Measurements from ENCODE around the gene PNCK.

Gene PNCK

GRCh38 chrX:153668423-153669173, 5.0 kb downstream of the PNCK start:
- H3K4me3 ChIP-seq (ENCODE audit: low read depth, low read length) = no peak overlapping the region
- DNase-seq (ENCODE audit: low read depth) = no peak

- DNase-seq (ENCODE audit: low read depth) = peak; percentile 19
- H3K4me3 ChIP-seq (ENCODE audit: low read depth, low read length) = peak overlapping the region; percentile 12
Observed at GRCh38 chrX:153667956-153668396, 5.6 kb downstream of the PNCK start.

GRCh38 chrX:153667281-153667955, 6.2 kb downstream of the PNCK start:
- peak overlapping the region; percentile 12 for H3K4me3 ChIP-seq (ENCODE audit: low read depth, low read length)
- no peak for DNase-seq (ENCODE audit: low read depth)

- no peak overlapping the region for H3K4me3 ChIP-seq (ENCODE audit: low read depth, low read length)
- DNase-seq (ENCODE audit: low read depth) = no peak
Observed at GRCh38 chrX:153665726-153666306, 7.8 kb downstream of the PNCK start.

DNA sequence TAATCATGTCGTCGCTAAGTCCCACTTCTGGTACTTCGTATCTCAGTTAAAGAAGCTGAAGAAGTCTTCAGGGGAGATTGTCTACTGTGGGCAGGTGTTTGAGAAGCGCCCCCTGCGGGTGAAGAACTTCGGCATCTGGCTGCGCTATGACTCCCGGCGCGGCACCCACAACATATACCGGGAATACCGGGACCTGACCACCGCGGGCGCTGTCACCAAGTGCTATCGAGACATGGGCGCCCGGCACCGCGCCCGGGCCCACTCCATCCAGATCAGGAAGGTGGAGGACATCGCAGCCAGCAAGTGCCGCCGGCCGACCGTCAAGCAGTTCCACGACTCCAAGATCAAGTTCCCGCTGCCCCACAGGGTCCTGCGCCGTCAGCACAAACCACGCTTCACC, 11.3 kb downstream of the PNCK start:
- H3K4me3 ChIP-seq (ENCODE audit: low read depth, low read length) = no peak overlapping the region
- no peak for DNase-seq (ENCODE audit: low read depth)

GRCh38 chrX:153659268-153659667, 14.3 kb downstream of the PNCK start:
- no peak overlapping the region for H3K4me3 ChIP-seq (ENCODE audit: low read depth, low read length)
- no peak for DNase-seq (ENCODE audit: low read depth)

DNA sequence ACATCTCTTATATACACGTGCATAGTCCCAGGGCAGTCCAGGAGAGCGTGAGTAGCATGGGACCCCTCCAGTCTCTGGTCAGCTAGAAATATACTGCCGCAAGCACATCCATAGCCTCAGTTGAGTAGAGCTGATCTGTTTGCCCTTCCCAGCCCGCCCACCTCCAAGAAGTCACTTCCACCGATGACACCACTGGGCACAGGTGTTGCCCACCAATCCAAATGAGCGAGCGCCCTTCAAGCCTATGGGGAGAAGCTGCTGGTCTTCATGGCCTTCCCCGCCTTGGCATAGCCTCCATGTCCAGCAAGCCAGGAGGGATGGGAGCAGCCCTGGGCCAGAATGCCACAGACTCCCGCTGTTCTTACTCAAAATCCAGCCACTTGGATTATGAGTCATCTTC, 16.5 kb downstream of the PNCK start:
- no peak for DNase-seq (ENCODE audit: low read depth)
- H3K4me3 ChIP-seq (ENCODE audit: low read depth, low read length) = no peak overlapping the region

DNA sequence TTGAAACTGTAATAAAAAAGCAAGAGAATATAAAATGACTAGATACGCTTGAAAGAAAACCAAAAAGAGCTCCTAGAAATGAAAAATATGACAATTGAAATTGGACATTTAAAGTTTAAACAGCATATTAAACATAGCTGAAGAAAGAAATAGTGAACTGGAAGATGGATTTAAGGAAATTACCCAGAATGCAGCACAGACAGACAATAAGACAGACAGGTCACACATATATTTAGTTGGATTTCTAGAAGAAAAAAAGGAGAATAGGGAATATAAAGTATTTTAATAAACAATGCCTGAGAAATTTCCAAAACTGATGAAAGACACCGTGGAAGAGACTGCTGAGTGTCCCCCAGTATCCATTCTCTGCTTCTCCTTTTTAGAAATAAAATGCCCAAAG, 20.1 kb downstream of the PNCK start:
- no peak overlapping the region for H3K4me3 ChIP-seq (ENCODE audit: low read depth, low read length)
- DNase-seq (ENCODE audit: low read depth) = no peak

GRCh38 chrX:153651540-153652079, 22.0 kb downstream of the PNCK start:
- DNase-seq (ENCODE audit: low read depth) = no peak
- no peak overlapping the region for H3K4me3 ChIP-seq (ENCODE audit: low read depth, low read length)

DNA sequence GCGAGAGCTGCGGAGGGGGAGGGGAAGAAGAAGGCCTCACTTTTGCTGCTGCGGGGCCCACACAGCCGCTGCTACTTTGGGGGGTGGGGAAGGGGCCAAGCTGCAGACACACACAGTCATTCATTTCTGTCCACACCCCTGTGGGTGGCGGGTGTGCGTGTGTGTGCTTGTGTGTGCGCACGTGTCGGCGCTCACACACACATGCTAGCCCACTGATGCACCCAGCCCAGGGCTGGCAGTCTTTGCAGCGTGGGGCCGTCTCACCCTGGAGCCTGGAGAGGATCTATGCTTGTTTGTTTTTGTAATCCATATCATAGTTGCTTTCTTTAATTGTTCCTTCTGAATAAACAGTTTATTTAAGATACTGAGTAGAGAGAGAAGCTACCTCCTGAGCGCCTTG, 22.7 kb downstream of the PNCK start:
- DNase-seq (ENCODE audit: low read depth) = no peak
- H3K4me3 ChIP-seq (ENCODE audit: low read depth, low read length) = no peak overlapping the region

DNA sequence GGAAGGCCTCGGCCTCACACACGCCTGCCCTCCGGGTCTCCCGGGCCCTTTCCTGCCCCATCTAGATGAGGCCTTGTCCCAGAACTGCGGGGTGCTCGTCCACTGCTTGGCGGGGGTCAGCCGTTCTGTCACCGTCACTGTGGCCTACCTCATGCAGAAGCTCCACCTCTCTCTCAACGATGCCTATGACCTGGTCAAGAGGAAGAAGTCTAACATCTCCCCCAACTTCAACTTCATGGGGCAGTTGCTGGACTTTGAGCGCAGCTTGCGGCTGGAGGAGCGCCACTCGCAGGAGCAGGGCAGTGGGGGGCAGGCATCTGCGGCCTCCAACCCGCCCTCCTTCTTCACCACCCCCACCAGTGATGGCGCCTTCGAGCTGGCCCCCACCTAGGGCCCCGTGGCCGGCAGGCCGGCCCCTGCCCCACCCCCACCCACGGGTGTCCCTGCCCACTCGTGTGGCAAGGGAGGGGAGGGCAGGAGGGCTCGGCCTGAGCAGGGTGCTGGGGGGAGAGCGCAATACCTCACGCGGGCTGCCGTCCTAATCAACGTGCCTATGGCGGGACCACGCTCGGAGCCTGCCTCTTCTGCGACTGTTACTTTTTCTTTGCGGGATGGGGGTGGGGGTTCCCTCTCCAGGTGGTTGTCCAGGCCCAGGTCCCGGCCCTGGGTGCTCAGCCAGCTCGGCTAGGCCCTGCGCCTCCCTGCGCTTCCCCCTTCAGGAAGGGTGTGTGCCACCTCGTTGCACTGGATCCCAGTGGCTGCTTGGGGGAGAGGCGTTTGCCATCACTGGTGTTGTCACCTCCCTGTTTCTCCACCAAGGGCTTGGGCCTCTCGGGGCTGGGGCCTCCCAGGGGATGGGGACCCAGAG, 23.5 kb downstream of the PNCK start:
- no peak overlapping the region for H3K4me3 ChIP-seq (ENCODE audit: low read depth, low read length)
- DNase-seq (ENCODE audit: low read depth) = no peak

- no peak for DNase-seq (ENCODE audit: low read depth)
- H3K4me3 ChIP-seq (ENCODE audit: low read depth, low read length) = no peak overlapping the region
Observed at GRCh38 chrX:153649178-153649914, 24.3 kb downstream of the PNCK start.

GRCh38 chrX:153648358-153649177, 25.0 kb downstream of the PNCK start:
- no peak overlapping the region for H3K4me3 ChIP-seq (ENCODE audit: low read depth, low read length)
- no peak for DNase-seq (ENCODE audit: low read depth)

- DNase-seq (ENCODE audit: low read depth) = no peak
- no peak overlapping the region for H3K4me3 ChIP-seq (ENCODE audit: low read depth, low read length)
Observed at GRCh38 chrX:153647461-153648357, 25.9 kb downstream of the PNCK start.

DNA sequence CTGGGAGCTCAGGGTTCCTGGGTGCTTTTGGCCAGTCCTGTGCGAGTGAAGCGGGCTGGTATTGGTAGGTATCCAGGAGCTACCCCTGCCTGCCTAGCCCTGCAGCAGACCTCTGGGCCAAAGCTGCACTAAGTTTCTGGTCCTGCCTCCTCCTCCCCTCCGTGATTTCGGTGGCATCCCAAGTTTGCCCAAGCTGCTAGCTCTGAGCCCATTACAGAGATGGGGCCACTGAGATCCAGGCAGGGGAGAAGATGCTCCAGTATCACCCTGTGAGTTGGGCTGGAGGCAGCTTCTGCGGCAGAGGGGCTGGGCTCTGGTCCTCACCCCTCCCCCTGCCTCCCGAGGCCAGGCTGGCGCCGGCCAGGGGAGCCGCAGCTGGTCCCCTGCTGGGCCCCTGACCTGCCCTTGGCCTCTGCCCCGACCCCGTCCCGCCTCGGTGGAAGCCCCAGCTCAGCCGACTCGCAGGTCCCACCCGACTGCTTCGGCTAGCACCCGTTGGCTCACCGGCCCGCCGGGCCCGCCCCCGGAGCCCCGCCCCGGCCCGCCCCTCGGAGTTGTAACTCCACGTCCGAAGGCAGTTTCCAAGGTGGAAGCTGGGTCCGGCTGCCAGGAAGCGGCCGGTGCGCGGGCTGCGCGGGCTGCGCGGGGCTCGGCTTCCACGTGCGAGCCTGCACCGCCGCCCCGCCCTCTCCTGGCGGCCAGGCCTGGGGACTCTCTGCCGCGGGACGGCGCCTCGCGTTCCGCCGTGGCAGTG, 26.8 kb downstream of the PNCK start, which contains the start of gene DUSP9:
Gene DUSP9, plus strand, starts transcription at position 584 of the 754 bp plus-strand sequence. CDS start 751 bp downstream, outside the sequence.
- peak within 1 kb of the TSS; percentile 1 for H3K4me3 ChIP-seq (ENCODE audit: low read depth, low read length)
- no peak for DNase-seq (ENCODE audit: low read depth)

DNA sequence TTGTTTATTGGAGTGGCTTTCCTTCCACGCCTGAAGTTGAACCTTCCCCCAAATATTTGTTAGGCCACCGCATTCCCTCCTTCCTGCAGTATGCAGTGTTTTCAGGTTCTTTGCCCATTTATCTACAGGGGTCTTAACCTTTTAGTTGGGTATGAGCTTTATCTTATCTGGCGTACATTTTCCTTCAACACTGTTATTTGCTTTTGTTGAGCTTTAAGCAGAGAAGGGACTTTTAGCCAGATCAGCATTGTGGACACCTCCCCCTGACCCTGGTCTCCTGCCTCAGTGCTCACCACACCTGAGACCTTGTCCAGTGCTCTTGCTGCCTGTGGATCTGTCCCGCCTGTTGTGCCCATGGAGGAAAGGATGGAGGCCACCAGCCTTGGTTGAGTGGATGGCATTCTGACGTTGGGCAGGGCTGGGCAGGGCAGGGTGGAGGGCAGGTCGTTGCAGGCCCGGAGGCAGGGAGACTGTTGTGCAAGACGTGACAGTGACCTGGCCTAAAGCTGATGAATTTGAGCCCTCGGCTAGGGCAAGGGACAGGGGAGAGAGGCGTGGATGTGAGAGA, 27.6 kb downstream of the PNCK start:
- H3K4me3 ChIP-seq (ENCODE audit: low read depth, low read length) = no peak overlapping the region
- no peak for DNase-seq (ENCODE audit: low read depth)

Measured in skeletal muscle cell (primary cell).